AG04449 (cell line): Measurements from ENCODE around the gene PSMD2.

Source experiments
- CTCF ChIA-PET: fragments of 350-600 bp; formaldehyde crosslinking; extraction: SDS; loops from one replicate; lab custom pipeline; 2021; ENCODE audit warnings: antibody characterized with exemption; lab: Yijun Ruan, JAX
- POLR2A ChIA-PET: fragments of 400-600, 350-600 bp; formaldehyde crosslinking; extraction: SDS; loops from one replicate; lab custom pipeline; 2020; ENCODE audit warnings: antibody characterized with exemption, inconsistent platforms; lab: Yijun Ruan, JAX
- DNase-seq: peaks from one replicate; pipeline ENCODE4 v3.0.0-alpha.2; 2010; ENCODE audit warnings: low read depth, low spot score
- H3K4me3 ChIP-seq: 2 replicates; pipeline ENCODE4 v1.5.1; 2011; ENCODE audit warnings: low read depth, mild to moderate bottlenecking, control low read depth, low read length
- TF ChIP-seq, protein P1 (sequence below): IDR thresholded peaks from one replicate; pipeline ENCODE4 v1.5.1; 2011; ENCODE audit warnings: mild to moderate bottlenecking, moderate library complexity, low read length, control low read depth, inconsistent platforms; ENCODE audit not compliant: insufficient read depth; ENCODE audit errors: missing control alignments

PSMD2 gene

DNA sequence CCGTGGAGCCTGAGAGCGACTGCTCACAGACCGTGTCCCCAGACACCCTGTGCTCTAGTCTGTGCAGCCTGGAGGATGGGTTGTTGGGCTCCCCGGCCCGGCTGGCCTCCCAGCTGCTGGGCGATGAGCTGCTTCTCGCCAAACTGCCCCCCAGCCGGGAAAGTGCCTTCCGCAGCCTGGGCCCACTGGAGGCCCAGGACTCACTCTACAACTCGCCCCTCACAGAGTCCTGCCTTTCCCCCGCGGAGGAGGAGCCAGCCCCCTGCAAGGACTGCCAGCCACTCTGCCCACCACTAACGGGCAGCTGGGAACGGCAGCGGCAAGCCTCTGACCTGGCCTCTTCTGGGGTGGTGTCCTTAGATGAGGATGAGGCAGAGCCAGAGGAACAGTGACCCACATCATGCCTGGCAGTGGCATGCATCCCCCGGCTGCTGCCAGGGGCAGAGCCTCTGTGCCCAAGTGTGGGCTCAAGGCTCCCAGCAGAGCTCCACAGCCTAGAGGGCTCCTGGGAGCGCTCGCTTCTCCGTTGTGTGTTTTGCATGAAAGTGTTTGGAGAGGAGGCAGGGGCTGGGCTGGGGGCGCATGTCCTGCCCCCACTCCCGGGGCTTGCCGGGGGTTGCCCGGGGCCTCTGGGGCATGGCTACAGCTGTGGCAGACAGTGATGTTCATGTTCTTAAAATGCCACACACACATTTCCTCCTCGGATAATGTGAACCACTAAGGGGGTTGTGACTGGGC is 45.7 kb downstream of the PSMD2 start:
- no peak overlapping the region for H3K4me3 ChIP-seq
- POLR2A ChIA-PET = no interaction called here
- CTCF ChIA-PET = interaction anchor here (1.0 to 5.0 kb wide), 8 partner anchors 7 to 449 kb away, joined by 3 to 40 read pairs (median 4); partner anchors contain the start of gene FAM131A
- TF ChIP-seq, protein P1, sequence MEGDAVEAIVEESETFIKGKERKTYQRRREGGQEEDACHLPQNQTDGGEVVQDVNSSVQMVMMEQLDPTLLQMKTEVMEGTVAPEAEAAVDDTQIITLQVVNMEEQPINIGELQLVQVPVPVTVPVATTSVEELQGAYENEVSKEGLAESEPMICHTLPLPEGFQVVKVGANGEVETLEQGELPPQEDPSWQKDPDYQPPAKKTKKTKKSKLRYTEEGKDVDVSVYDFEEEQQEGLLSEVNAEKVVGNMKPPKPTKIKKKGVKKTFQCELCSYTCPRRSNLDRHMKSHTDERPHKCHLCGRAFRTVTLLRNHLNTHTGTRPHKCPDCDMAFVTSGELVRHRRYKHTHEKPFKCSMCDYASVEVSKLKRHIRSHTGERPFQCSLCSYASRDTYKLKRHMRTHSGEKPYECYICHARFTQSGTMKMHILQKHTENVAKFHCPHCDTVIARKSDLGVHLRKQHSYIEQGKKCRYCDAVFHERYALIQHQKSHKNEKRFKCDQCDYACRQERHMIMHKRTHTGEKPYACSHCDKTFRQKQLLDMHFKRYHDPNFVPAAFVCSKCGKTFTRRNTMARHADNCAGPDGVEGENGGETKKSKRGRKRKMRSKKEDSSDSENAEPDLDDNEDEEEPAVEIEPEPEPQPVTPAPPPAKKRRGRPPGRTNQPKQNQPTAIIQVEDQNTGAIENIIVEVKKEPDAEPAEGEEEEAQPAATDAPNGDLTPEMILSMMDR = no peak
- no peak for DNase-seq

DNA sequence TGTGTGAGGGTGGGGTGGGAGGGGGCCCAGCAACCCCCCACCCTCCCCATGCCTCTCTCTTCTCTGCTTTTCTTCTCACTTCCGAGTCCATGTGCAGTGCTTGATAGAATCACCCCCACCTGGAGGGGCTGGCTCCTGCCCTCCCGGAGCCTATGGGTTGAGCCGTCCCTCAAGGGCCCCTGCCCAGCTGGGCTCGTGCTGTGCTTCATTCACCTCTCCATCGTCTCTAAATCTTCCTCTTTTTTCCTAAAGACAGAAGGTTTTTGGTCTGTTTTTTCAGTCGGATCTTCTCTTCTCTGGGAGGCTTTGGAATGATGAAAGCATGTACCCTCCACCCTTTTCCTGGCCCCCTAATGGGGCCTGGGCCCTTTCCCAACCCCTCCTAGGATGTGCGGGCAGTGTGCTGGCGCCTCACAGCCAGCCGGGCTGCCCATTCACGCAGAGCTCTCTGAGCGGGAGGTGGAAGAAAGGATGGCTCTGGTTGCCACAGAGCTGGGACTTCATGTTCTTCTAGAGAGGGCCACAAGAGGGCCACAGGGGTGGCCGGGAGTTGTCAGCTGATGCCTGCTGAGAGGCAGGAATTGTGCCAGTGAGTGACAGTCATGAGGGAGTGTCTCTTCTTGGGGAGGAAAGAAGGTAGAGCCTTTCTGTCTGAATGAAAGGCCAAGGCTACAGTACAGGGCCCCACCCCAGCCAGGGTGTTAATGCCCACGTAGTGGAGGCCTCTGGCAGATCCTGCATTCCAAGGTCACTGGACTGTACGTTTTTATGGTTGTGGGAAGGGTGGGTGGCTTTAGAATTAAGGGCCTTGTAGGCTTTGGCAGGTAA is 46.5 kb downstream of the PSMD2 start:
- ChIA-PET POLR2A (no interaction called here), CTCF (interaction anchor here (1.0 to 5.0 kb wide), 11 partner anchors 8 to 450 kb away, joined by 3 to 40 read pairs (median 3); partner anchors contain the start of gene FAM131A)
- DNase-seq = no peak
- no peak overlapping the region for H3K4me3 ChIP-seq
- TF ChIP-seq, protein P1 = peak; percentile 50

DNA sequence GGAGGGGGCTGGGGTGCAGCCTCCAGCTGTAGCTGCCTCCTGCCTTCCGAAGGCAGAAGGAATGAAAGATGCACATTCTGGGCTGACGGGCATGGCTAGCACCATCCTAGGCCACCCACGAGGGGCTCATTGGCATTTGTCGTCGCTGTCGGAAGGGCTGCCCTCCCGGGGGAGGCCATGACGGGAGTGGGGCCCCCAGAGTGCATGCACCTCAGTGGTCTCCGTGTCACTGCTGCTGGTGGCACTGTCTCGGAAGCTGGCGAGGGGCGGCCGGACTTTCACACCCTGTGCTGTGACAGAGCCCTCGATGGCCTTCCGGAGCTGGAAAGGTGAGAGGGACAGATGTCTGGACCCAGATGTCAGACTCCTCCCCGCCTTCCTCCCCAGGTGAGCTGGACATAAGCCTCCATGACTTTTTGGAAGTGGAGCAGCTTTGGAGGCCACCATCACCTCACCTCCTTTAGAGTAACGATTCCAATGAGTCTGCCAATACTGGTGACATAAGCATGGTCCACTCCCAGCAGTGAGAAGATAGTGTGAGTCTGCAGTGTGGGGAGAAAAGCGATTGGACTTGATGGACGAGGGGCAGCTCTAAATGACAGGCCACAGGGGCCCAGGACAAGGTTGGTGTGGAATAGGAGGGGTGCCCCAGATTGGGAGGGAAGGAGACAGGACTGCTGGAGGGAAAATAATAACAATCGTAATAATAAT is 47.6 kb downstream of the PSMD2 start:
- DNase-seq = no peak
- ChIA-PET CTCF (interaction anchor here (1.2 to 2.3 kb wide), 4 partner anchors 8 to 168 kb away, joined by 4 to 15 read pairs (median 6); partner anchors contain the start of gene FAM131A), POLR2A (no interaction called here)
- H3K4me3 ChIP-seq = no peak overlapping the region
- TF ChIP-seq, protein P1 = no peak

DNA sequence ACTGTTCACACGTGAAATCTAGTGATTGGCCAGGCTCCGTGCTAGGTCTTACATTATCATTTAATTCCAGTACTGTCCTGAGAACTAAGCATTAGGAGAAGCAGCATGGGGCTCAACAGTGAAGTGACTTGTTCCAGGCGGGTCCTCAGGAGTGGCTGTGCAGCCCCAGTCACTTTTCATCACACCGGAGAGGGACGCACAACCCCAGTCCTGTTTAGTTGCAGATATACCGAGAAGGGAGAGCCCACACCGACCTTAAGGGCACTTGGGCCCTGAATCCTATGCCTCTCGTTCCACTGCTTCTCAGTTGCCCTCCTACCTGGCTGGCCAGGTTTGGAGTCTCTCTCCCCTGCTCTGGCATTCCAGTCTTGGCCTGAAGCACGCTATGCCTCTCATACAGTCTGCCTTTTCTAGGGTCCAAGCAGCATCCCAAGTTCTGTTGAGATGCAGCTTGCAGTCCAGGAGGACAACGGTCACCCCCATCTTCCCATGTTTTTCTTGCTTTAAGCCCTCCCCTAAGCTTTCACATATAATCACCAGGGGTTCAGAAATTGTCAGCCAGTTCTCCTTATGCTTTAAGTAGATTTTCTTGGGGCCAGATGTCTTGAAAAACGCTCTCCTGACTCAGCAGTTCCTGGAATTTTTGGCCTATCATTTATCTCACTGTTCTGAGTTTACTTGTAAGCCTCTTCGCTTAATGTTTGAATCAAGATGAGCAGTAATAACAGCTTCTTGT is 48.4 kb downstream of the PSMD2 start:
- H3K4me3 ChIP-seq = no peak overlapping the region
- POLR2A ChIA-PET = interaction anchor here (0.9 kb wide), 1 partner anchor 14 kb away, joined by 4 read pairs; no protein-coding TSS in a partner anchor
- DNase-seq = no peak
- TF ChIP-seq, protein P1 = no peak
- CTCF ChIA-PET = interaction anchor here (1.2 to 2.6 kb wide), 7 partner anchors 7 to 196 kb away, joined by 4 to 20 read pairs (median 6); partner anchors contain the start of gene FAM131A

DNA sequence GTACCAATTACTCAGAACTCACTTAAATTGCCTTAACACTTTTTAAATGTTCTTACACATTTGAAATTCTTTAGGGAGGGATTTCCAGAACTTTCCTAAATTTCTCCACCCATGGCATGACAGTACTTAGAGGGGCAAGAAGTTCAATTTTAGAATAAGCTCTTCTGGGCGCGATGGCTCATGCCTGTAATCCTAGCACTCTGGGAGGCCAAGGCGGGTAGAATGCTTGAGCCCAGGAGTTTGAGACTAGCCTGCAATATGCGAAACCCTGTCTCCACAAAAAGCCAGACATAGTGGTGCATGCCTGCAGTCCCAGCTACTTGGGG is 49.0 kb downstream of the PSMD2 start:
- TF ChIP-seq, protein P1 = no peak
- H3K4me3 ChIP-seq = no peak overlapping the region
- ChIA-PET CTCF (interaction anchor here (1.4 to 2.6 kb wide), 5 partner anchors 8 to 196 kb away, joined by 3 to 20 read pairs (median 5); no protein-coding TSS in a partner anchor), POLR2A (interaction anchor here (0.9 kb wide), 1 partner anchor 14 kb away, joined by 4 read pairs; no protein-coding TSS in a partner anchor)
- no peak for DNase-seq
